ENCODE data around the gene TEAD3.

DNA sequence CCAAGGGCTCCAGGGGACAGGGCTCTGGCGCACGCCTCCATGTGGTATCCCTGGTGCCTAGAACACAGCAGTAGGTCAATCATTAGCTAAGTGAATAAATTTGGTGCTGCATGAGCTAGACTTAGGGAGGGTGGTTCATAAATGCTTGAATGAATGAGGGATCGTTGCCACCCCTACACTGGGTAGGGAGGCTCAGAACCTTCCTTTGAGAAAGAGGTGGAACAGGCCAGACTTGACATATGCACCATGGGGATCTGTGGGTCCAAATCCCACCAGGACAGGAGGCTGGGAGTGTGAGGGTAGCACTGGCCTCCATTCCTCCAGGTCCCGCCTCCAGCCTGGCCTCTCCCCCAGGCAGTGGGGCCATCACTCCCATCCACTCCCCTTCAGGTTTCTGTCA is 13.8 kb downstream of the TEAD3 start:
- TF ChIP-seq, protein P1, sequence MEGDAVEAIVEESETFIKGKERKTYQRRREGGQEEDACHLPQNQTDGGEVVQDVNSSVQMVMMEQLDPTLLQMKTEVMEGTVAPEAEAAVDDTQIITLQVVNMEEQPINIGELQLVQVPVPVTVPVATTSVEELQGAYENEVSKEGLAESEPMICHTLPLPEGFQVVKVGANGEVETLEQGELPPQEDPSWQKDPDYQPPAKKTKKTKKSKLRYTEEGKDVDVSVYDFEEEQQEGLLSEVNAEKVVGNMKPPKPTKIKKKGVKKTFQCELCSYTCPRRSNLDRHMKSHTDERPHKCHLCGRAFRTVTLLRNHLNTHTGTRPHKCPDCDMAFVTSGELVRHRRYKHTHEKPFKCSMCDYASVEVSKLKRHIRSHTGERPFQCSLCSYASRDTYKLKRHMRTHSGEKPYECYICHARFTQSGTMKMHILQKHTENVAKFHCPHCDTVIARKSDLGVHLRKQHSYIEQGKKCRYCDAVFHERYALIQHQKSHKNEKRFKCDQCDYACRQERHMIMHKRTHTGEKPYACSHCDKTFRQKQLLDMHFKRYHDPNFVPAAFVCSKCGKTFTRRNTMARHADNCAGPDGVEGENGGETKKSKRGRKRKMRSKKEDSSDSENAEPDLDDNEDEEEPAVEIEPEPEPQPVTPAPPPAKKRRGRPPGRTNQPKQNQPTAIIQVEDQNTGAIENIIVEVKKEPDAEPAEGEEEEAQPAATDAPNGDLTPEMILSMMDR (conservative IDR thresholded peaks at IDR 0.05; ENCODE audit: low read length), result no peak
- no peak for TF ChIP-seq EZH2phosphoT487 (IDR thresholded peaks at IDR 0.05; ENCODE audit: borderline replicate concordance, low read depth, low read length)
